ENCODE measurements around the gene POLQ. TPM values are rescaled to one million over a fixed set of nuclear protein-coding genes. Genes with fewer than 3 reads are reported as not detected.

Gene POLQ
- total and polyA plus RNA-seq, 2 of the 4 experiments (the other 2 are of a cell fraction) = 1.8 to 5.0 TPM

- Histone ChIP-seq H2AK5ac (ENCODE audit: low read depth, low read length) (no peak overlapping the region), H2BK120ac (ENCODE audit: low read depth, low read length) (no peak overlapping the region), H3K27me3 (ENCODE audit: control insufficient read depth, insufficient read depth, low read length) (no peaks in the 10 kb centered on the region), H3K27ac (ENCODE audit: insufficient read depth, low read length) (no peak overlapping the region), H2AFZ (replicated peaks; ENCODE audit: low read length, poor library complexity) (no peak overlapping the region), H3K9me1 (ENCODE audit: insufficient read depth, low read length) (no peaks in the 10 kb centered on the region), H3K79me1 (ENCODE audit: low read depth in 1 of 2, low read length in 2 of 2) (no peaks in the 10 kb centered on the region), H4K91ac (ENCODE audit: insufficient read depth, low read depth, low read length) (no peak overlapping the region), H3K18ac (ENCODE audit: low read depth, low read length) (no peak overlapping the region), H3K4me3 (ENCODE audit: insufficient read depth, low read depth, low read length) (no peak overlapping the region), H3K4me2 (ENCODE audit: low read depth, low read length) (no peak overlapping the region), H2BK5ac (ENCODE audit: low read depth, low read length, poor library complexity, severe bottlenecking) (no peak overlapping the region), H3K14ac (replicated peaks; ENCODE audit: low read depth, low read length) (no peak overlapping the region), H3K4ac (ENCODE audit: low read depth, low read length) (no peak overlapping the region), H3K56ac (ENCODE audit: extremely low read depth, insufficient read depth, low read length) (no peak overlapping the region), H3K4me1 (ENCODE audit: control insufficient read depth, insufficient read depth, low read length) (no peaks in the 10 kb centered on the region), H4K8ac (ENCODE audit: low read depth in 2 of 2, low read length in 2 of 2) (no peak overlapping the region), H2BK20ac (ENCODE audit: low read depth, low read length) (no peak overlapping the region), H3K9ac (ENCODE audit: low read depth, low read length) (no peak overlapping the region), H4K20me1 (ENCODE audit: insufficient read depth, low read length) (no peaks in the 10 kb centered on the region), H3K23ac (ENCODE audit: low read depth, low read length) (no peak overlapping the region), H3K9me3 (ENCODE audit: control insufficient read depth, insufficient read depth, low read length) (no peaks in the 10 kb centered on the region), H3K36me3 (ENCODE audit: control insufficient read depth, insufficient read depth, low read length) (no peaks in the 10 kb centered on the region), H2AK9ac (replicated peaks; ENCODE audit: low read depth, low read length, poor library complexity) (no peak overlapping the region), H4K5ac (ENCODE audit: low read depth, low read length) (no peak overlapping the region), H2BK15ac (ENCODE audit: low read depth, low read length) (no peak overlapping the region)
- no TSS peak for BruUV-seq (replicated peaks)
- WGBS, 2 experiments (ENCODE audit: extremely low coverage in 2 of 2, insufficient read length in 1 of 2) = 100% methylated on average over 2 of the region's 6 CpGs; no CpG with 5 or more reads in 1 of the 2 experiments
- intact Hi-C loops (cut with micrococcal nuclease) (no loop called here), dilution Hi-C loops (cut with HindIII; ENCODE audit: low sequenced_read_pairs, unreplicated experiment) (no loop called here), in situ Hi-C loops (cut with MboI; ENCODE audit: low sequenced_read_pairs) (loop anchor here (25.0 kb wide), 1 partner anchor 94 kb away; no protein-coding TSS in a partner anchor)
- ChIA-PET CTCF (no interaction called here), POLR2A (ENCODE audit: unreplicated experiment) (no interaction called here)
- TF ChIP-seq ELK1 (IDR thresholded peaks at IDR 0.05; ENCODE audit: borderline replicate concordance, low read depth, low read length) = no peak
- TF ChIP-seq CEBPB (IDR thresholded peaks at IDR 0.05; ENCODE audit: low read depth, low read length) = peak; percentile 72
- ATAC-seq (ENCODE audit: low read depth) (no peak), DNase-seq (no peak)
These were observed 127.6 kb downstream of the POLQ start for GRCh38 chr3:121418182-121418581.

Measured in IMR-90 (cell line).